OCI-LY1 (cell line): ENCODE data around the gene MYO1D.
A peak's percentile ranks its signal among the peaks of the same experiment; 100 is the strongest.

Experiments used
- H2AFZ ChIP-seq: fragments of 200-600 bp; sonication (generic), shearing (Covaris generic); 2 replicates; pipeline ENCODE4 v1.6.0; 2014; ENCODE audit warnings: antibody characterized with exemption, mild to moderate bottlenecking, low read length
- H3F3A ChIP-seq: fragments of 200-600 bp; sonication (generic), shearing (Covaris generic); 2 replicates; pipeline ENCODE4 v1.6.0; 2014; ENCODE audit warnings: mild to moderate bottlenecking, antibody characterized with exemption, low read length, moderate library complexity; ENCODE audit not compliant: insufficient read depth
- H3K27ac ChIP-seq: fragments of 200-600 bp; sonication (generic); 2 replicates; pipeline ENCODE4 v1.5.1; 2014; ENCODE audit warnings: low read length, mixed run types, mild to moderate bottlenecking, low read depth; ENCODE audit not compliant: poor library complexity, severe bottlenecking
- H3K27me3 ChIP-seq: fragments of 200-600 bp; sonication (generic); 2 replicates; pipeline ENCODE4 v1.6.0; 2014; ENCODE audit warnings: antibody characterized with exemption, mild to moderate bottlenecking, low read length, moderate library complexity; ENCODE audit not compliant: insufficient read depth
- H3K36me3 ChIP-seq: fragments of 200-600 bp; sonication (generic); 2 replicates; pipeline ENCODE4 v1.6.1; 2014; ENCODE audit warnings: mild to moderate bottlenecking, antibody characterized with exemption, low read length, moderate library complexity, mixed read lengths; ENCODE audit not compliant: insufficient read depth
- H3K4me1 ChIP-seq: fragments of 200-600 bp; sonication (generic); 2 replicates; pipeline ENCODE4 v1.5.1; 2014; ENCODE audit warnings: mild to moderate bottlenecking, low read length, moderate library complexity; ENCODE audit not compliant: insufficient read depth, severe bottlenecking
- H3K4me2 ChIP-seq: fragments of 200-600 bp; sonication (generic), shearing (Covaris generic); 2 replicates; pipeline ENCODE4 v1.6.1; 2014; ENCODE audit warnings: low read length
- H3K4me3 ChIP-seq: fragments of 200-600 bp; sonication (generic); 2 replicates; pipeline ENCODE4 v1.5.1; 2014; ENCODE audit warnings: low read length, low read depth, mild to moderate bottlenecking, mixed read lengths; ENCODE audit not compliant: poor library complexity, severe bottlenecking
- H3K79me2 ChIP-seq: fragments of 200-600 bp; shearing (Covaris generic); 2 replicates; pipeline ENCODE4 v1.6.1; 2016; ENCODE audit warnings: mixed run types, low read length, mixed read lengths; ENCODE audit not compliant: insufficient read depth
- H3K9ac ChIP-seq: fragments of 200-600 bp; sonication (generic), shearing (Covaris generic); 2 replicates; pipeline ENCODE4 v1.6.1; 2014; ENCODE audit warnings: mild to moderate bottlenecking, low read length, mixed read lengths
- H3K9me2 ChIP-seq: fragments of 200-600 bp; sonication (generic), shearing (Covaris generic); 2 replicates; pipeline ENCODE4 v1.6.1; 2014; ENCODE audit warnings: low read depth, mild to moderate bottlenecking, low read length, mixed read lengths
- H3K9me3 ChIP-seq: fragments of 200-600 bp; shearing (Covaris generic); 2 replicates; pipeline ENCODE4 v1.6.1; 2014; ENCODE audit warnings: low read length, mixed read lengths
- H4K20me1 ChIP-seq: fragments of 200-600 bp; sonication (generic), shearing (Covaris generic); 2 replicates; pipeline ENCODE4 v1.6.0; 2016; ENCODE audit warnings: mild to moderate bottlenecking, low read length; ENCODE audit not compliant: insufficient read depth
- CTCF ChIP-seq: fragments of 200-600 bp; sonication (generic), shearing (Covaris generic); IDR thresholded peaks from 2 replicates; pipeline ENCODE4 v1.5.1; 2017; ENCODE audit warnings: mild to moderate bottlenecking, antibody characterized with exemption, low read length, moderate library complexity, mixed read lengths
- EZH2 ChIP-seq: fragments of 200-600 bp; sonication (generic), shearing (Covaris generic); IDR thresholded peaks from 2 replicates; pipeline ENCODE4 v1.8.0; 2017; ENCODE audit warnings: borderline replicate concordance, mixed run types, mild to moderate bottlenecking, antibody characterized with exemption, low read length, moderate library complexity, mixed read lengths

Gene MYO1D

GRCh38 chr17:32875230-32875917 is 1.6 kb downstream of the MYO1D start:
- Histone ChIP-seq H3K36me3 (no peaks in the 10 kb centered on the region), H3K27ac (no peak overlapping the region), H3K4me2 (peak overlapping the region; percentile 63; the same call in 1 of the 2 replicates), H3K27me3 (no peaks in the 10 kb centered on the region; the same call in 1 of the 2 replicates), H3K9ac (no peak overlapping the region), H3K9me3 (no peaks in the 10 kb centered on the region), H3K4me1 (peaks cover 7% of the 10 kb centered on the region), H4K20me1 (no peaks in the 10 kb centered on the region), H3K4me3 (no peak overlapping the region), H2AFZ (no peak overlapping the region), H3K79me2 (no peaks in the 10 kb centered on the region), H3K9me2 (no peaks in the 10 kb centered on the region), H3F3A (no peaks in the 10 kb centered on the region)
- no peak for TF ChIP-seq EZH2
- TF ChIP-seq CTCF = no peak

GRCh38 chr17:32873114-32873513 is 3.8 kb downstream of the MYO1D start:
- Histone ChIP-seq H3K9me3 (no peaks in the 10 kb centered on the region), H3K27me3 (no peaks in the 10 kb centered on the region; the same call in 1 of the 2 replicates), H3K4me3 (no peak overlapping the region), H4K20me1 (no peaks in the 10 kb centered on the region), H3K79me2 (no peaks in the 10 kb centered on the region), H3K9me2 (no peaks in the 10 kb centered on the region), H3F3A (no peaks in the 10 kb centered on the region), H3K4me1 (peaks cover 7% of the 10 kb centered on the region), H3K27ac (no peak overlapping the region), H2AFZ (no peak overlapping the region), H3K9ac (no peak overlapping the region), H3K4me2 (no peak overlapping the region), H3K36me3 (no peaks in the 10 kb centered on the region)
- TF ChIP-seq CTCF (no peak), EZH2 (no peak)

GRCh38 chr17:32871746-32872145 is 5.2 kb downstream of the MYO1D start:
- no peaks in the 10 kb centered on the region for H3K9me3 ChIP-seq
- H3K79me2 ChIP-seq = no peaks in the 10 kb centered on the region
- H3K36me3 ChIP-seq = no peaks in the 10 kb centered on the region
- H2AFZ ChIP-seq = no peak overlapping the region
- no peaks in the 10 kb centered on the region for H3K4me1 ChIP-seq
- no peaks in the 10 kb centered on the region for H4K20me1 ChIP-seq
- no peaks in the 10 kb centered on the region for H3F3A ChIP-seq
- H3K27ac ChIP-seq = no peak overlapping the region
- TF ChIP-seq CTCF (no peak), EZH2 (no peak)
- no peaks in the 10 kb centered on the region for H3K9me2 ChIP-seq
- no peaks in the 10 kb centered on the region; the same call in 1 of the 2 replicates for H3K27me3 ChIP-seq
- H3K4me2 ChIP-seq = no peak overlapping the region
- no peak overlapping the region for H3K4me3 ChIP-seq
- H3K9ac ChIP-seq = no peak overlapping the region
